BE2C (cell line): ENCODE results near the gene BBC3.
A peak's percentile ranks its signal among the peaks of the same experiment; 100 is the strongest.

Experiments used
- DNase-seq: peaks from one replicate; pipeline ENCODE4 v3.0.0-alpha.2; 2020
- H3K27me3 ChIP-seq: fragments of 250-450 bp; sonication (Bioruptor Pico); 2 replicates; pipeline ENCODE4 v1.5.1; 2020; ENCODE audit warnings: mild to moderate bottlenecking
- H3K36me3 ChIP-seq: fragments of 250-450 bp; sonication (Bioruptor Pico); 2 replicates; pipeline ENCODE4 v1.5.1; 2020; ENCODE audit warnings: mild to moderate bottlenecking
- H3K4me1 ChIP-seq: fragments of 250-450 bp; sonication (Bioruptor Pico); 2 replicates; pipeline ENCODE4 v1.5.1; 2020
- H3K4me3 ChIP-seq: 2 replicates; pipeline ENCODE4 v1.5.1; 2011; ENCODE audit warnings: low read depth, low read length
- H3K9me3 ChIP-seq: fragments of 250-450 bp; sonication (Bioruptor Pico); 2 replicates; pipeline ENCODE4 v1.5.1; 2020
- CTCF ChIP-seq: IDR thresholded peaks from 2 replicates; pipeline ENCODE4 v1.5.1; 2012; ENCODE audit warnings: mild to moderate bottlenecking, low read depth, low read length

Gene BBC3

GRCh38 chr19:47176627-47177090, 54.3 kb downstream of the BBC3 start:
- no peak for DNase-seq
- Histone ChIP-seq H3K4me1 (no peaks in the 10 kb centered on the region), H3K27me3 (no peaks in the 10 kb centered on the region), H3K36me3 (peaks cover 65% of the 10 kb centered on the region), H3K4me3 (no peak overlapping the region), H3K9me3 (no peaks in the 10 kb centered on the region)
- TF ChIP-seq CTCF = no peak

GRCh38 chr19:47176071-47176626, 54.9 kb downstream of the BBC3 start:
- no peaks in the 10 kb centered on the region for H3K4me1 ChIP-seq
- no peaks in the 10 kb centered on the region for H3K27me3 ChIP-seq
- TF ChIP-seq CTCF = no peak
- DNase-seq = no peak
- H3K36me3 ChIP-seq = peaks cover 69% of the 10 kb centered on the region
- H3K9me3 ChIP-seq = no peaks in the 10 kb centered on the region
- H3K4me3 ChIP-seq = no peak overlapping the region

DNA sequence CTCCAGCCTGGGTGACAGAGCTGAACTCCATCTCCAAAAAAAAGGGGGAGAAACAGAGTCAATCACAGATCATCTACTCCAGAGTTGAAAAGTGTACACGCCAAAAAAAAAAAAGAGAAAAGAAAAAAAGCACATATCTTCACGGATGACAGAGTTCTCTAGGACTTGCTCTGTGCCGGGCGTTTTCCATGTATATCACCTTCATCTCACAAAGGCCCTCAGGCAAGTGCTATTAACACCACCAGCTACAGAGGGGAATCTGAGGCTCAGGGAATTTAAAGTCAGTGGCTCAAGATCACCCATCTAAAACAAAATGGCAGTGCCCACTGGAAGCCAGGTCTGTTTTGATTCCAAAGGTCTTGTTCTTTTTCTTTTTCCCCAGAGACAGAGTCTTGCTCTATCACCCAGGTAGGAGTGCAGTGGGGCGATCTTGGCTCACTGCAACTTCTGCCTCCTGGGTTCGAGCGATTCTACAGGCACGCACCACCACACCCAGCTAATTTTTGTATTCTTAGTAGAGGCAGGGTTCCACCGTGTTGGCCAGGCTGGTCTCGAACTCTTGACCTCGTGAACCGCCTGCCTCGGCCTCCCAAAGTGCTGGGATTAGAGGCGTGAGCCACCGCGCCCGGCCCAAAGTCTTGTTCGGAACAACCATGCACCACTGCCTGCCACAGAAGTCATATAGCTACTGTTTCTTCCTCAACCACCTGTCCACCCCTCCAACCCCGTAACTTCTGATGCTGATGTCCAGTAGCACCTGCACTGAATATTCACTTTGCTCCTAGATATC, 58.1 kb downstream of the BBC3 start:
- peaks cover 79% of the 10 kb centered on the region for H3K36me3 ChIP-seq
- H3K27me3 ChIP-seq = no peaks in the 10 kb centered on the region
- no peak for TF ChIP-seq CTCF
- H3K4me1 ChIP-seq = no peaks in the 10 kb centered on the region
- peak; percentile 17 for DNase-seq
- no peaks in the 10 kb centered on the region for H3K9me3 ChIP-seq
- no peak overlapping the region for H3K4me3 ChIP-seq
